Measurements from ENCODE around the gene PGPEP1. TPM values are rescaled to one million over a fixed set of nuclear protein-coding genes. Genes with fewer than 3 reads are reported as not detected.

The PGPEP1 gene
- total and polyA plus RNA-seq, 10 of the 15 experiments (the other 5 are each of a cell fraction or from before 2014, with no cell fraction given), result 13.8 to 39.4 (median 17.0) TPM

- TF ChIP-seq CTCF (IDR thresholded peaks at IDR 0.05 in 2 of 3, conservative IDR thresholded peaks at IDR 0.05 in 1 of 3; ENCODE audit: control insufficient read depth in 2 of 3, extremely low read depth in 1 of 3, insufficient read depth in 1 of 3, low read depth in 3 of 3, low read length in 3 of 3) (no peak), TCF12 (IDR thresholded peaks at IDR 0.05; ENCODE audit: low read depth, low read length) (peak; percentile 95), RBBP5 (conservative IDR thresholded peaks at IDR 0.05) (no peak), HDGF (IDR thresholded peaks at IDR 0.05) (no peak), KAT2A (conservative IDR thresholded peaks at IDR 0.05; ENCODE audit: control insufficient read depth, low read depth, low read length) (no peak), CEBPZ (IDR thresholded peaks at IDR 0.05; ENCODE audit: low read depth, low read length) (no peak), RB1 (IDR thresholded peaks at IDR 0.05; ENCODE audit: borderline replicate concordance) (0 out of 2 replicates have a peak, but pooled peaks have one; percentile 11), CBX3 (IDR thresholded peaks at IDR 0.05; ENCODE audit: borderline replicate concordance, low read depth) (no peak), MYB (IDR thresholded peaks at IDR 0.05; ENCODE audit: borderline replicate concordance, low read depth, low read length) (no peak; the same call in 1 of the 2 replicates), NKRF (conservative IDR thresholded peaks at IDR 0.05) (peak; percentile 45), GATAD2B (conservative IDR thresholded peaks at IDR 0.05; ENCODE audit: low read depth) (0 out of 2 replicates have a peak, but pooled peaks have one; percentile 82), ESRRA (IDR thresholded peaks at IDR 0.05; ENCODE audit: low read length) (no peak), PAX5 (IDR thresholded peaks at IDR 0.05; ENCODE audit: borderline replicate concordance, low read depth, low read length) (peak; percentile 92), EP300 (IDR thresholded peaks at IDR 0.05; ENCODE audit: borderline replicate concordance in 1 of 2, control insufficient read depth in 1 of 2, low read depth in 2 of 2, low read length in 2 of 2) (peak; percentile 72 to 88), PKNOX1 (IDR thresholded peaks at IDR 0.05) (peak; percentile 67), ATF3 (IDR thresholded peaks at IDR 0.05; ENCODE audit: borderline replicate concordance, extremely low read depth, low read depth, low read length) (peak; percentile 79; the same call in 1 of the 2 replicates), BMI1 (IDR thresholded peaks at IDR 0.05; ENCODE audit: borderline replicate concordance) (no peak), FOS (IDR thresholded peaks at IDR 0.05; ENCODE audit: borderline replicate concordance, extremely low read depth, insufficient read length) (no peak), MTA3 (IDR thresholded peaks at IDR 0.05; ENCODE audit: borderline replicate concordance, low read length) (no peak), RCOR1 (conservative IDR thresholded peaks at IDR 0.05; ENCODE audit: low read depth, low read length) (0 out of 2 replicates have a peak, but pooled peaks have one; percentile 70), ZNF24 (IDR thresholded peaks at IDR 0.05) (no peak)
Measured at GRCh38 chr19:18373892-18374629, 33.7 kb downstream of the PGPEP1 start (continued).
